H9 (cell line): ENCODE measurements around the gene CAV2. TPM values are rescaled to one million over a fixed set of nuclear protein-coding genes. Genes with fewer than 3 reads are reported as not detected.

Experiments used
- DNase-seq: peaks from one replicate; pipeline ENCODE4 v3.0.0-alpha.2; 2017
- H2AFZ ChIP-seq: one replicate; pipeline ENCODE4 v1.6.1; 2013; ENCODE audit warnings: mild to moderate bottlenecking, low read length, control low read depth, moderate library complexity
- H2AK5ac ChIP-seq: 2 replicates; pipeline ENCODE4 v1.6.1; 2013; ENCODE audit warnings: low read length, control low read depth, mixed read lengths; ENCODE audit not compliant: insufficient read length
- H2BK120ac ChIP-seq: one replicate; pipeline ENCODE4 v1.6.1; 2013; ENCODE audit warnings: low read depth, mild to moderate bottlenecking, low read length, control low read depth, inconsistent platforms; ENCODE audit not compliant: poor library complexity, severe bottlenecking
- H2BK12ac ChIP-seq: 2 replicates; pipeline ENCODE4 v1.6.1; 2013; ENCODE audit warnings: low read length, control low read depth, mixed read lengths, low read depth; ENCODE audit not compliant: insufficient read length
- H2BK15ac ChIP-seq: 2 replicates; pipeline ENCODE4 v1.6.1; 2013; ENCODE audit warnings: low read depth, low read length, control low read depth
- H2BK20ac ChIP-seq: one replicate; pipeline ENCODE4 v1.6.1; 2013; ENCODE audit warnings: low read depth, mild to moderate bottlenecking, low read length, control low read depth, inconsistent platforms; ENCODE audit not compliant: poor library complexity, severe bottlenecking
- H2BK5ac ChIP-seq: 2 replicates; pipeline ENCODE4 v1.6.1; 2013; ENCODE audit warnings: low read length, control low read depth, mixed read lengths; ENCODE audit not compliant: insufficient read length
- H3K14ac ChIP-seq: 2 replicates; pipeline ENCODE4 v1.6.1; 2013; ENCODE audit warnings: low read length, control low read depth; ENCODE audit not compliant: insufficient read depth
- H3K18ac ChIP-seq: 2 replicates; pipeline ENCODE4 v1.6.1; 2013; ENCODE audit warnings: low read depth, mild to moderate bottlenecking, mixed read lengths, low read length, control low read depth; ENCODE audit not compliant: insufficient read length
- H3K23ac ChIP-seq: 2 replicates; pipeline ENCODE4 v1.6.1; 2013; ENCODE audit warnings: low read length, control low read depth, mixed read lengths, low read depth; ENCODE audit not compliant: insufficient read length
- H3K23me2 ChIP-seq: 2 replicates; pipeline ENCODE4 v1.6.1; 2013; ENCODE audit warnings: low read depth, mild to moderate bottlenecking, mixed read lengths, low read length, control low read depth; ENCODE audit not compliant: insufficient read length, poor library complexity, severe bottlenecking
- H3K27ac ChIP-seq: 2 replicates; pipeline ENCODE4 v1.5.1; 2013; ENCODE audit warnings: low read length, control low read depth, mixed read lengths, low read depth; ENCODE audit not compliant: insufficient read length
- H3K27me3 ChIP-seq: 2 replicates; pipeline ENCODE4 v1.6.1; 2013; ENCODE audit warnings: low read length, control low read depth, inconsistent platforms; ENCODE audit not compliant: insufficient read depth
- H3K4ac ChIP-seq: 2 replicates; pipeline ENCODE4 v1.6.1; 2013; ENCODE audit warnings: low read depth, mild to moderate bottlenecking, control low read depth, inconsistent platforms, low read length, moderate library complexity
- H3K4me1 ChIP-seq: 2 replicates; pipeline ENCODE4 v1.6.1; 2013; ENCODE audit warnings: low read length, control low read depth, inconsistent platforms; ENCODE audit not compliant: insufficient read depth
- H3K4me2 ChIP-seq: 2 replicates; pipeline ENCODE4 v1.6.1; 2013; ENCODE audit warnings: low read length, control low read depth, mixed read lengths; ENCODE audit not compliant: insufficient read length, insufficient read depth
- H3K56ac ChIP-seq: 2 replicates; pipeline ENCODE4 v1.6.1; 2013; ENCODE audit warnings: low read depth, mild to moderate bottlenecking, mixed read lengths, low read length, control low read depth; ENCODE audit not compliant: insufficient read length
- H3K79me1 ChIP-seq: 2 replicates; pipeline ENCODE4 v1.6.1; 2013; ENCODE audit warnings: low read depth, mild to moderate bottlenecking, moderate library complexity, low read length, control low read depth, inconsistent platforms; ENCODE audit not compliant: insufficient read depth, poor library complexity, severe bottlenecking
- H3K79me2 ChIP-seq: 2 replicates; pipeline ENCODE4 v1.6.1; 2013; ENCODE audit warnings: low read length, control low read depth, inconsistent platforms; ENCODE audit not compliant: insufficient read depth
- H3K9ac ChIP-seq: 2 replicates; pipeline ENCODE4 v1.6.1; 2013; ENCODE audit warnings: low read length, control low read depth, mixed read lengths; ENCODE audit not compliant: insufficient read length; ENCODE audit errors: extremely low read depth
- H3K9me3 ChIP-seq: one replicate; pipeline ENCODE4 v1.6.1; 2013; ENCODE audit warnings: low read depth, low read length, inconsistent platforms; ENCODE audit not compliant: control insufficient read depth
- H3T11ph ChIP-seq: one replicate; pipeline ENCODE4 v1.6.1; 2013; ENCODE audit warnings: mild to moderate bottlenecking, low read length, control low read depth, inconsistent platforms
- H4K20me1 ChIP-seq: one replicate; pipeline ENCODE4 v1.6.1; 2013; ENCODE audit not compliant: control insufficient read depth, insufficient read length, insufficient read depth
- H4K5ac ChIP-seq: 2 replicates; pipeline ENCODE4 v1.6.1; 2013; ENCODE audit warnings: low read depth, mild to moderate bottlenecking, mixed read lengths, low read length, control low read depth; ENCODE audit not compliant: insufficient read length
- H4K8ac ChIP-seq: replicated peaks from 2 replicates; pipeline ENCODE4 v1.6.1; 2013; ENCODE audit warnings: low read length, control low read depth, mixed read lengths, low read depth; ENCODE audit not compliant: insufficient read length
- H4K91ac ChIP-seq: 2 replicates; pipeline ENCODE4 v1.6.1; 2013; ENCODE audit warnings: low read depth, mild to moderate bottlenecking, moderate library complexity, mixed read lengths, low read length, control low read depth; ENCODE audit not compliant: insufficient read length
- H3K27ac Mint-ChIP-seq, 3 experiments: 2 replicates in 2 of 3; 3 replicates in 1 of 3; pipeline ENCODE4 v1.8.0; 2020 to 2021; ENCODE audit warnings: mixed read lengths in 3 of 3, mild to moderate bottlenecking in 1 of 3, moderate library complexity in 1 of 3
- H3K27me3 Mint-ChIP-seq: 2 replicates; pipeline ENCODE4 v1.8.0; 2021; ENCODE audit warnings: low read depth, mild to moderate bottlenecking, moderate library complexity, mixed read lengths
- H3K36me3 Mint-ChIP-seq, 3 experiments: 2 replicates in 2 of 3; 3 replicates in 1 of 3; pipeline ENCODE4 v1.8.0; 2020 to 2021; ENCODE audit warnings: low read depth in 3 of 3, mixed read lengths in 3 of 3; ENCODE audit not compliant: insufficient read depth in 1 of 3
- H3K4me1 Mint-ChIP-seq, 2 experiments: 2 replicates each; pipeline ENCODE4 v1.8.0; 2020; ENCODE audit warnings: mixed read lengths in 2 of 2
- H3K4me3 Mint-ChIP-seq, 2 experiments: 2 replicates in 1 of 2; 3 replicates in 1 of 2; pipeline ENCODE4 v1.8.0; 2020 to 2021; ENCODE audit warnings: mild to moderate bottlenecking in 2 of 2, mixed read lengths in 2 of 2, moderate library complexity in 1 of 2
- H3K9me3 Mint-ChIP-seq, 2 experiments: 2 replicates in 1 of 2; 3 replicates in 1 of 2; pipeline ENCODE4 v1.8.0; 2020; ENCODE audit warnings: mild to moderate bottlenecking in 2 of 2, mixed read lengths in 2 of 2, moderate library complexity in 1 of 2
- CTCF ChIP-seq: fragments of 200-600 bp; sonication (generic); conservative IDR thresholded peaks from 3 replicates; pipeline ENCODE4 v1.8.0; 2021; ENCODE audit warnings: antibody characterized with exemption, mild to moderate bottlenecking
- total RNA-seq: library from RNA; stranded (reverse); gene quantifications from 2 replicates; pipeline ENCODE4 v1.2.1, GENCODE V29; 2021

Gene CAV2
- total RNA-seq, 1 experiment from 2014 or later: 3.7 TPM

- no peak overlapping the region for H3K9ac ChIP-seq
- H4K91ac ChIP-seq: no peak overlapping the region
- H3K27me3 ChIP-seq: no peaks in the 10 kb centered on the region
- no peak overlapping the region for H3K23ac ChIP-seq
- no peak overlapping the region for H2BK15ac ChIP-seq
- no peak overlapping the region for H3K18ac ChIP-seq
- Mint-ChIP-seq H3K36me3 (peaks cover 0 to 5% (median 0%) of the 10 kb centered on the region in 3 experiments; a peak in 1 of 7 replicates), H3K4me3 (no peak overlapping the region), H3K4me1 (no peaks in the 10 kb centered on the region), H3K9me3 (no peaks in the 10 kb centered on the region), H3K27ac (no peak overlapping the region), H3K27me3 (no peaks in the 10 kb centered on the region)
- no peak overlapping the region for H4K8ac ChIP-seq
- no peak overlapping the region for H2BK120ac ChIP-seq
- H2BK5ac ChIP-seq: no peak overlapping the region
- H3K79me2 ChIP-seq: no peaks in the 10 kb centered on the region
- H2BK20ac ChIP-seq: no peak overlapping the region
- no peak overlapping the region for H3K4me2 ChIP-seq
- H3K79me1 ChIP-seq: no peaks in the 10 kb centered on the region
- no peak overlapping the region for H3K4ac ChIP-seq
- no peak for TF ChIP-seq CTCF
- no peaks in the 10 kb centered on the region for H3K4me1 ChIP-seq
- H3T11ph ChIP-seq: no peak overlapping the region
- no peaks in the 10 kb centered on the region for H3K9me3 ChIP-seq
- no peak overlapping the region for H2BK12ac ChIP-seq
- no peak overlapping the region for H3K27ac ChIP-seq
- H2AK5ac ChIP-seq: no peak overlapping the region
- no peak overlapping the region for H3K56ac ChIP-seq
- no peak overlapping the region for H2AFZ ChIP-seq
- H3K14ac ChIP-seq: no peak overlapping the region
- no peaks in the 10 kb centered on the region for H4K20me1 ChIP-seq
- DNase-seq: no peak
- no peak overlapping the region for H4K5ac ChIP-seq
- no peaks in the 10 kb centered on the region for H3K23me2 ChIP-seq
These were observed 54.9 kb downstream of the CAV2 start for GRCh38 chr7:116554436-116554835.
